VCaP (cell line): Measurements from ENCODE around the gene CHRNA3.

ENCODE experiments used
- H3K27ac ChIP-seq: fragments of 450-650 bp; 2 replicates; pipeline ENCODE4 v1.5.1; 2017
- TF ChIP-seq, protein P1 (sequence below): fragments of 450-650 bp; conservative IDR thresholded peaks from 2 replicates; pipeline ENCODE4 v1.5.1; 2017; ENCODE audit warnings: mild to moderate bottlenecking, moderate library complexity

CHRNA3 gene

DNA sequence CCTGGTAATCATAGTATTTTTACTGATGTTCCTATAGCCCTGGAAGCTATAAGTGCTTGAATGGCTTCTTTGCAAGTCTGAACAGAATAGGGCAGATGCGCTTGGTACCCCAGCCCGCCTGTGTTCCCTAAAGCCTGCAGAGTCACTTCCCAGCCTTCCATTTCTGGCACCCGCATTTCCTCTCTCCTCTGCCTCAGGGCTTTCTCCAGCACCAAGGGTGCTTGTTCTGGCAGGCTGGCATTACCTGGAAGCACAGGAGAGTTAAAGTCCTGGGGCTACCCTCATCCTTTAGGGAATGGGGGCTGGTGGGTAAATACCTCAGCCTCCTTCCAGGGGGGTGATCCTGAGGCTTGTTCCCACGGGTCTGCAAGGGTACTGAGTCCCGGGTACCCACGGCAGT lies 7.4 kb upstream of the CHRNA3 start:
- TF ChIP-seq, protein P1, sequence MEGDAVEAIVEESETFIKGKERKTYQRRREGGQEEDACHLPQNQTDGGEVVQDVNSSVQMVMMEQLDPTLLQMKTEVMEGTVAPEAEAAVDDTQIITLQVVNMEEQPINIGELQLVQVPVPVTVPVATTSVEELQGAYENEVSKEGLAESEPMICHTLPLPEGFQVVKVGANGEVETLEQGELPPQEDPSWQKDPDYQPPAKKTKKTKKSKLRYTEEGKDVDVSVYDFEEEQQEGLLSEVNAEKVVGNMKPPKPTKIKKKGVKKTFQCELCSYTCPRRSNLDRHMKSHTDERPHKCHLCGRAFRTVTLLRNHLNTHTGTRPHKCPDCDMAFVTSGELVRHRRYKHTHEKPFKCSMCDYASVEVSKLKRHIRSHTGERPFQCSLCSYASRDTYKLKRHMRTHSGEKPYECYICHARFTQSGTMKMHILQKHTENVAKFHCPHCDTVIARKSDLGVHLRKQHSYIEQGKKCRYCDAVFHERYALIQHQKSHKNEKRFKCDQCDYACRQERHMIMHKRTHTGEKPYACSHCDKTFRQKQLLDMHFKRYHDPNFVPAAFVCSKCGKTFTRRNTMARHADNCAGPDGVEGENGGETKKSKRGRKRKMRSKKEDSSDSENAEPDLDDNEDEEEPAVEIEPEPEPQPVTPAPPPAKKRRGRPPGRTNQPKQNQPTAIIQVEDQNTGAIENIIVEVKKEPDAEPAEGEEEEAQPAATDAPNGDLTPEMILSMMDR = no peak
- H3K27ac ChIP-seq = no peak overlapping the region

DNA sequence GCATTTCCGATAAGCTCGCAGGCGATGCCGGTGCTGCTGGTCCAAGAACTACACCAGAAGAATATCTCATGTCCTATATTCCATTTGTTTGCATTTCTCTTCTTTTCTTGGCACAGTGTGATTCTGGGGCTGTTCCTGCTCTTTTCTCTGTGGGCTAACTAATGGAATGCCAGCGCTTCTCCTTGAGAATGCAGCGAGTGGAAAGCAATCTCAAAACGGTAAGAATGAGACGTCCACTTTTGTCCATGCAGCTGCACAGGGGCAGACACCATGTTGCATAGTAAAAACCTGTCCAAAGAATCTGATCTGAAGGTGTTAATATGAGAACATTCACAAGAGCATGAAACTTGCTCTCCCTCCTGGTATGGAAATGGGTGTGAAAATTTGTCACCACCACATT lies 6.6 kb upstream of the CHRNA3 start:
- TF ChIP-seq, protein P1 = no peak
- no peak overlapping the region for H3K27ac ChIP-seq

DNA sequence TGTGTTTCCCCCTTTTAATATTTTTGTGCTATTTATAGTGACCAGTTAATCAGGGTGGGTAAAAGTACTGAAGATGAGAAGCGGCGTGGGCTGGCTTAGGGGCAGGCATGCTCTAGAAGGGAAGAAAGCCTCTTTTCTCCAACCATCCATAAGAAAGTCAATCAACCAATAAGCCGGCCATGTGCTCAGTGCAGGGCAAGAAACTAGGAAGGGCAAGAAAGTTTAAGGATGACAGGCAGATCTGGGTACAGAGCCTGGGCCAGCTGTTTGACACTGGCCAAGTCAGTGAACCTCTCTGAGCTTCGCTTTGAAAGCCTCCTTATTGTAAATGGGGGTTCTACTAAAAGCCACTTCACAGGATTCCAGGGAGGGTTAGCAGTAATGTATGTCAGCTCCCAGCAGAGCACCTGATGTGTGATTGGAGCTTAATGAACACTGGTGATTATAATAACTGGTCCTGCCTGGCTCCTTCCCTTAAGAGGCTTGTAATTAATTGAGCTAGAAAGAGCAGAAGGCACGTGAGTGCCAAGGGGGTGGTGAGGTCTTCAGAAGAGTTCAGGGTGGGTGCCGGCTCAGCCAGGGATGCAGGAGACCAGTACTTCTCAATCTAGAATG lies 5.7 kb upstream of the CHRNA3 start:
- H3K27ac ChIP-seq = no peak overlapping the region
- TF ChIP-seq, protein P1 = no peak

GRCh38 chr15:78625606-78626280 lies 4.9 kb upstream of the CHRNA3 start:
- H3K27ac ChIP-seq = no peak overlapping the region
- TF ChIP-seq, protein P1 = no peak

- TF ChIP-seq, protein P1 = no peak
- no peak overlapping the region for H3K27ac ChIP-seq
Observed at GRCh38 chr15:78624651-78625590, 4.1 kb upstream of the CHRNA3 start.

- TF ChIP-seq, protein P1 = no peak
Observed at GRCh38 chr15:78623786-78624497, 3.1 kb upstream of the CHRNA3 start.

More at GRCh38 chr15:78623786-78624497, 3.1 kb upstream of the CHRNA3 start:
- no peak overlapping the region for H3K27ac ChIP-seq
